Measurements from ENCODE around the gene BACH2. TPM values are rescaled to one million over a fixed set of nuclear protein-coding genes. Genes with fewer than 3 reads are reported as not detected.

BACH2 gene
- total RNA-seq, 1 experiment from 2014 or later, result 0.77 TPM

- DNase-seq (ENCODE audit: low read depth, low spot score), result no peak
- in situ Hi-C loops (cut with HindIII; ENCODE audit: low pct_unique_long_range_greater_than_20kb, low sequenced_read_pairs), result no loop called here
These were observed 188.8 kb downstream of the BACH2 start for GRCh38 chr6:90107771-90108282.

GRCh38 chr6:90107371-90107770 lies 189.3 kb downstream of the BACH2 start:
- no peak for DNase-seq (ENCODE audit: low read depth, low spot score)
- in situ Hi-C loops (cut with HindIII; ENCODE audit: low pct_unique_long_range_greater_than_20kb, low sequenced_read_pairs), result no loop called here

- no peak for DNase-seq (ENCODE audit: low read depth, low spot score)
- in situ Hi-C loops (cut with HindIII; ENCODE audit: low pct_unique_long_range_greater_than_20kb, low sequenced_read_pairs), result no loop called here
These were observed 190.2 kb downstream of the BACH2 start for GRCh38 chr6:90106449-90106848.

DNA sequence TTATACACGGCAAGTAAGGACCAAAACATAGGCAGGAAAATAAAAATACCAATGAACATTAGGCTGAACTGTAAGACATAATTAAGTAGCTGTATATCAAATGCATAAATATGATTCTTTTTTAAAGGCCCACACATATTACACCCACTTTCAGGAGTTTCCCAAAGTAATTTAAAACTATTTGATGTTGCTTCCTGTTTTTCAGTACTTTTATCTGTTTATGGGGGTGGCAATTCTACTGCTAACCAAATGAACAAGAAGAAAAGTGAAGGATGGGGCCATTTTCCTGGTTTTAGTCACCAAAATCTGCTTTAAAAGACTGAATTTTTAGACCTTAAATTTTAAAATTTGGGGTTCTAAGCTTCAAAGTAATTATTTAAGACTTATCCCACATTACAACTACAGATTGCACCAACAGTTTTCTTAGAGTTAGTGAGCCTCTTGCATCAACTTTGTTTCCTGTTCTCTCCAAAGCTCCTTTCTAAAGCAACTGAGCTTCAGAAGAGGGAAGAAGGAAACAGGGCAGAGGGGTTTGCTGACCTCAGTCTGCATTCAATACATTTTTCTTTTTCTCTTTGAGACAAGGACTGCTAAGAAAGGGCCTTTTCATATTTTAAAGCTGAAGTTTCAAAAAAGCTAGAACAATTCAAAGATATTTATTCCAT lies 191.0 kb downstream of the BACH2 start:
- in situ Hi-C loops (cut with HindIII; ENCODE audit: low pct_unique_long_range_greater_than_20kb, low sequenced_read_pairs), result no loop called here
- DNase-seq (ENCODE audit: low read depth, low spot score), result no peak

GRCh38 chr6:90103056-90103800 lies 193.4 kb downstream of the BACH2 start:
- in situ Hi-C loops (cut with HindIII; ENCODE audit: low pct_unique_long_range_greater_than_20kb, low sequenced_read_pairs), result no loop called here
- DNase-seq (ENCODE audit: low read depth, low spot score), result no peak

GRCh38 chr6:90101403-90101802 lies 195.2 kb downstream of the BACH2 start:
- in situ Hi-C loops (cut with HindIII; ENCODE audit: low pct_unique_long_range_greater_than_20kb, low sequenced_read_pairs), result no loop called here
- no peak for DNase-seq (ENCODE audit: low read depth, low spot score)

DNA sequence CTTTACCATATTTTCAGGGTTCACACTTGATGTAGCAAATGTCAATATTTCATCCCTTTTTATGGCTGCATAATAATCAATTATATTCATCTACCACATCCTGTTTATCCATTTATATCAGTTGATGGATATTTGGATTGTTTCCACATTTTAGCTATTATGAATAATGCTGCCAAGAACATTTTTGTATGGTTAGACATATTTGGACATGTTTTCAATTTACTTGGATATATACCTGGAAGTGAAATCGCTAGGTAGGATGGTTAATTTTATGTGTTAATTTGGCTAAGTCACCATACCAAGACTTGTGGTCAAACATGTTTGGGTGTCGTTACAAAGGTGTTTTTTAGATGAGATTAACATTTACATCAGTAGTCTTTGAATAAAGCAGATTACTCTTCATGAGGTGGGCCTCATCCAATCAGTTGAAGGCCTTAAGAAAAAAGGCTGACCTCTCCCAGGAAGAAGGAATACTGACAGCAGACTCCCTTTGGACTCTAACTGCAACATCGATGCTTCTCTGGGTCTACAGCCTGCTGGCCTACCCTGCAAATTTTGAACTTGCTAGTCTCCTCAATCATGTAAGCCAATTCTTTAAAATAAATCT lies 196.5 kb downstream of the BACH2 start:
- no peak for DNase-seq (ENCODE audit: low read depth, low spot score)
- in situ Hi-C loops (cut with HindIII; ENCODE audit: low pct_unique_long_range_greater_than_20kb, low sequenced_read_pairs), result no loop called here

DNA sequence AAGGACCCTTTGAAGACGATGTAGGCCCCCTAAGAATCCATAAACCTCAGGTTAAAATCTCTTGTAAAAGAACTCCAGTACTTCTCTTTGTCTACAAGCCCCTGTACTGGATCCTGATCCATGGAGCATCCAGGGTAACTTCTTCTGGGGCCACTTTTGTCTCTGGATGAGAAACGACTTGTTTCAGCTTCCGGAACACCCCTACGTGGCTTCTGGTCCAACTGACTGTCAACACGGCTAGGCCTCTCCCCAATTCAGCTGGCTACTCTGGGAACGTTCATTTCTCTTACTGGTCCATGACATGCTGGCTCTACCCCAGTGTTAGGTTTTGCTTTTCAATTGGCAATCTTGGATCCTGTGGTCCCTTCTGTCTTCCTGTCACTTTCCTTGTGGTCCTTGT lies 198.0 kb downstream of the BACH2 start:
- in situ Hi-C loops (cut with HindIII; ENCODE audit: low pct_unique_long_range_greater_than_20kb, low sequenced_read_pairs), result no loop called here
- DNase-seq (ENCODE audit: low read depth, low spot score), result no peak

- DNase-seq (ENCODE audit: low read depth, low spot score), result peak; percentile 42
- in situ Hi-C loops (cut with HindIII; ENCODE audit: low pct_unique_long_range_greater_than_20kb, low sequenced_read_pairs), result no loop called here
These were observed 198.6 kb downstream of the BACH2 start for GRCh38 chr6:90098001-90098531.

- DNase-seq (ENCODE audit: low read depth, low spot score), result no peak
- in situ Hi-C loops (cut with HindIII; ENCODE audit: low pct_unique_long_range_greater_than_20kb, low sequenced_read_pairs), result no loop called here
These were observed 199.3 kb downstream of the BACH2 start for GRCh38 chr6:90097356-90097755.

DNA sequence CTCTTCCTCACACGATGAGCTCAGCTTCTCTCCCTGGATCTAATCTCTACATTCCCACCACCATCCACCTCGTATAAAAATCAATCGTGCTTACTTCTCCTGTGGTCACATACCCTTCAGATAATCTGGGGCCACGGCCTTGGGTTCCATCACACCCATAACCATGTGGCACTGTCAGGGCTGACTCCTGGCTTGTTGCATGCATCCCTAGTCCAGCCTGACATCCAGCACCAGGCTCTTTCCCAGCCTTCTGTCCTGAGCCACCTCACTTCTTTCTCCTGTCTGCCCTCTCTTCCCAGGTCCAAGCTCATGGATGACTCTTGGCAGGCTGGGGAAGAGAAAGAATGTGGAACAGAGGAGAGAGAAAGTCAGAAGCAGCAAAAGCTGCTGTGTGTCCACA lies 199.8 kb downstream of the BACH2 start:
- in situ Hi-C loops (cut with HindIII; ENCODE audit: low pct_unique_long_range_greater_than_20kb, low sequenced_read_pairs), result no loop called here

DNA sequence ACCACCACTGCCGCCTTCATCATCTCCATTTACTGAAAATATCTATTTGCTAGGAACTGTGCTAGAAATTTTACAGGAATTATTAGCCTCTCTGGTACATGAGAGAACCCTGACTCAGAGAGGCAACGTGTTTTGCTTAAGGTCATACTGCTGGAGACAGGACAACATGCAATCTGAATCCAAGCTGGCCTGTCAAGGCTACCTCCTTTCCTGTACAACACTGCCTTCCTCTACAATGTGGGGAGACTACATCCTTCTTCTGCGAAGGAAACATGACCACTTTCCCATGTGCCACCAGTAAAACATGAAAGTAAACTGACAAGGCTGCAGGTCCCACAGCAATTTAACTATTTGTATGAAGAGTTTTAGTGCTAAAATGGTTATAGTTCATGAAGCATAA lies 200.9 kb downstream of the BACH2 start:
- DNase-seq (ENCODE audit: low read depth, low spot score), result no peak
- in situ Hi-C loops (cut with HindIII; ENCODE audit: low pct_unique_long_range_greater_than_20kb, low sequenced_read_pairs), result no loop called here

More for the DNA sequence above, 199.8 kb downstream of the BACH2 start:
- no peak for DNase-seq (ENCODE audit: low read depth, low spot score)

GRCh38 chr6:90095145-90095544 lies 201.5 kb downstream of the BACH2 start:
- in situ Hi-C loops (cut with HindIII; ENCODE audit: low pct_unique_long_range_greater_than_20kb, low sequenced_read_pairs), result no loop called here

GRCh38 chr6:90093558-90094073 lies 203.0 kb downstream of the BACH2 start:
- DNase-seq (ENCODE audit: low read depth, low spot score), result no peak
- in situ Hi-C loops (cut with HindIII; ENCODE audit: low pct_unique_long_range_greater_than_20kb, low sequenced_read_pairs), result no loop called here

More at GRCh38 chr6:90095145-90095544, 201.5 kb downstream of the BACH2 start:
- DNase-seq (ENCODE audit: low read depth, low spot score), result no peak

GRCh38 chr6:90090866-90091265 lies 205.8 kb downstream of the BACH2 start:
- DNase-seq (ENCODE audit: low read depth, low spot score), result no peak
- in situ Hi-C loops (cut with HindIII; ENCODE audit: low pct_unique_long_range_greater_than_20kb, low sequenced_read_pairs), result no loop called here

- in situ Hi-C loops (cut with HindIII; ENCODE audit: low pct_unique_long_range_greater_than_20kb, low sequenced_read_pairs), result no loop called here
- DNase-seq (ENCODE audit: low read depth, low spot score), result peak; percentile 18
These were observed 208.6 kb downstream of the BACH2 start for GRCh38 chr6:90088009-90088408.

GRCh38 chr6:90087106-90087833 lies 209.4 kb downstream of the BACH2 start:
- in situ Hi-C loops (cut with HindIII; ENCODE audit: low pct_unique_long_range_greater_than_20kb, low sequenced_read_pairs), result no loop called here

DNA sequence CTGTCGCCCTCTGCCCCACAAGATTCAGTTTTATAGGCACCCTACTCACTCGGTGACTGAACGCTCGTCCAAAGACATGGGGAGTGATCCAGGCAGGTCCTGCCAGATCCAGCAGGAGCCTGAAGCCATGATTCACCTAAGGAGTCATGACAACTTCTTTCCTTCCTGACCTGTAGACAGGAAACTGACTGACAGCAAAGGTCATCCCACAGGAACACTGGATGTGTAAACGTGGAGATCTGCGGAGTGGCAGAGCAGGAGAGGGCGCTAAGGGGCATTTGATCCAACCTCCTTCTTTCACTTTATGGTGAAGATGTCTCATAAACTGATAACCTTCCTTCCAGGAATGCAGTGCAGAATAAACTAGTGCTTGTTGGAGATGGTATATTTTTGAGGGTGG lies 210.1 kb downstream of the BACH2 start:
- DNase-seq (ENCODE audit: low read depth, low spot score), result peak; percentile 41
- in situ Hi-C loops (cut with HindIII; ENCODE audit: low pct_unique_long_range_greater_than_20kb, low sequenced_read_pairs), result no loop called here

More at GRCh38 chr6:90087106-90087833, 209.4 kb downstream of the BACH2 start:
- no peak for DNase-seq (ENCODE audit: low read depth, low spot score)

Data from SK-MEL-5 (cell line).